ENCODE measurements around the gene TACC2.
"Not testable (repeated sequence)": the region's sequence is repeated elsewhere in the genome, so short reads cannot be mapped to it uniquely, and the experiment has no call there.

TACC2 gene

DNA sequence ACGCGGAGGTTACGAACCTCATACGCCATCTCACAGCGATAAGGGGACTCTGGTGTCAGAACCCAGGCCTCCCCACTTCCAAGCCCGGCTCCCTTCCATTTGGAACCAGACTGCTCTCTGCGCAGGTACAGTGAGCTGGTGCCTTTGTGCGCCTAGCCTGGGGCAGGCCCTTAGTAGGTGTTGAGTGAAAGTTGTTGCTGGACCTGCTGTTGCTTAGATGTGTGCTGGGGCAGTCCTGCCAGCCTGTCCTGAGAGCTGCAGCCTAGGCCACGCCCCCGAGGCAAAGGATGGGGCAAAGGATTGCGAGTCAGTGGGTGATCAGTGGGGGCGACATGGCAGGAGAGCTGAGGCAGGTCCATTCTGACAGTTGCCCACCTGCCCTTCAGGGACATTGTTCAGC lies 209.7 kb downstream of the TACC2 start:
- DNase-seq: no peak

GRCh38 chr10:122199070-122199469 lies 210.1 kb downstream of the TACC2 start:
- DNase-seq: no peak

- DNase-seq: no peak
Measured at GRCh38 chr10:122199689-122200088, 210.7 kb downstream of the TACC2 start.

- no peak for DNase-seq
Measured at GRCh38 chr10:122201401-122201800, 212.4 kb downstream of the TACC2 start.

GRCh38 chr10:122203180-122203579 lies 214.2 kb downstream of the TACC2 start:
- not testable (repeated sequence) for DNase-seq

GRCh38 chr10:122204691-122205489 lies 215.9 kb downstream of the TACC2 start:
- DNase-seq: no peak

- peak; percentile 18 for DNase-seq
Measured at GRCh38 chr10:122206471-122207065, 217.6 kb downstream of the TACC2 start.

- no peak for DNase-seq
Measured at GRCh38 chr10:122207163-122207562, 218.2 kb downstream of the TACC2 start.

GRCh38 chr10:122207596-122207995 lies 218.6 kb downstream of the TACC2 start:
- no peak for DNase-seq

DNA sequence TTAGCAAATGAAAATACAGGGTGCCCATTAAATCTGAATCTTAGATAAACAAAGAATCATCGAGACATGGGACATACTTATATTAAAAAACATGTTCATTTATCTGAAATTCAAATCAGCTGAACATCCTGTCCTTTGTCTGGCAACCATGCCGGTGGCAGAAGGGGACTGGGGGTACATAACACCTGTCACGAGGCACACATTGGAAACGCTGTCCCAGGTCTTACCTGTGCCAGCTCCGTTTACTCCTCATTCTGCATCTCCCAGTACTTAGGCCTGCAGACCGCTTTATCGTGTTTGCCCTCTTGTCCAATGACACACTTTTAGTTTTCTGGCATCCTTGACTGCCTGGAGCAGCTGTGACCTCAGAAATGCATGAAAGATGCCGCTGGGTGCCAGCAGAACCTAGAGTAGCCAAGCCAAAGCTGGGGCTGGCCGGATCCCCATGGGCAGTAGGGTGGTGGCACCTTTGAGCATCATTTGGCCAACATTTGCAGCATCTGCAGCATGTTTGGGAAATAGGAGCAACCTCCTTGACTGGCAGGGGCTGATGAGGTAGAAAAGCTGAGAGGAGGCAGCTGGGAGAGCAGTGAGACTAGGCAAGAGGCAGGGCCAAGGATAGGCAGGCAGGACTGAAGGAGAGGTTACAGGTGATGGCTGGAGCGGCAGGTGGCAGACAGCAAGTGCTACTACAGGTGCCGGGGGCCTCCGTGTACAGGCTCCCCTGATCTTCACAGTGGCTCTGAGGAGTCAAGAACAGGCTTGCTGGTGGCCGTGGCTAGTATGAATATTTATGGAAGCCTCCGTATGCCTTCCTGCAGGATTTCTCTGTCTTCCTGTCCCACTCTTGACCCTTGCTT lies 219.8 kb downstream of the TACC2 start:
- DNase-seq: no peak

GRCh38 chr10:122210481-122211265 lies 221.7 kb downstream of the TACC2 start:
- no peak for DNase-seq

DNA sequence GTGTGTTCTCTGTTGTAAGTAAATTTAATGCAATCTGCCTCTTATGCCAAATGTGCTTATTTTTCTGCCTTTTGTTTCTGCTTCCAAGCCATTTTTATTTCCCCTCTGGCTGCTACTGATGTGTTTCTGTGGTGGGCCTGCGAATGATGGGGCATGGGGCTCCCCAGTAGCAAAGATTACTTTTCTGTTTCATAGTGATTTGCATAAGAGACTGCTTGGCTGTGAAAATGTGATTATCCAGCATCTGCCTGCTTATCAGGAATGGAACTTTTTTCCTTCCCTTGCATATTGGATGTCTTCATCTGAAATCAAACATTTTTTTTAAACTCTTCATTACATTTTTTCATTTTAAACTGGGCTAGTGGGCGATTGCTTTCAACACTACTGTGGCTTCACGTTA lies 224.4 kb downstream of the TACC2 start:
- DNase-seq: no peak

GRCh38 chr10:122213766-122214165 lies 224.8 kb downstream of the TACC2 start:
- DNase-seq: no peak

- DNase-seq: no peak
Measured at GRCh38 chr10:122216047-122216446, 227.1 kb downstream of the TACC2 start.

DNA sequence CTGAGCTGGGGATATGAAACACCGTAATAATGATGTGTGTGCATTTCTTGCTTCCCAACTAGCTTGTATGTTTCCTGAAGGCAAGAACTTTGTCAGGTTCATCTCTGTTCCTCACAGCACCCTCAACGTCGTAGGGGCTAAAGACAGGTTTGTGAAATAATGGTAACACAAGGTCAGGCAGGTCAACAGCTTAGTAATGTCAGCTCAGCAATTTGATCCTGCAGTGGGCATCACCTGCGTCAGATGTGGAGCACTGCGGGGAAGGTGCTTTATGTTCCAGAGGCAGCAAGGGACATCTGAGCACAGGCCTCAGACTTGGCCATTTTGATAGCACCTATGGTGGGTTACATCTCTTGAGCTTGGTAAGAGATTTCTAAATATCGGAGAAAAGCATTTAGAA lies 230.4 kb downstream of the TACC2 start:
- DNase-seq: no peak

- no peak for DNase-seq
Measured at GRCh38 chr10:122220736-122221135, 231.8 kb downstream of the TACC2 start.

DNA sequence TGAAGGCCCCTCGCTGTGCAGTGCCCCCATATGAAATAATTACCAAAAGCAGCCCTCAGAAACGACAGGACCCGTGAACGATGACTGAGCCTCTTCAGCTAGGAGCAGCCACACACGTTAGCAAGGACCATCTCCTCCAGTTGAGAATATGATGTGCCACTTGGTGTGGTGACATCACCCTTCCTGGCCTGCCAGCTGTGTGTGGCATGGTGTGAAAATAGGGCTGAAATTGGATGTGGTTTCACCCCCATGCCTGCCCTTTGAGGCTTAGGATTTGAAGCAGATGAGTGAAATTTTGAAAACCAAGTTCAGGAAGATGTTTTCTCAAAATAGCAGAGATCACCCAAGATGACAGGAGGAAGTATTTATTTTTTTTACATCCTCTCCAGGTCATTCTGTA lies 233.0 kb downstream of the TACC2 start:
- no peak for DNase-seq

DNA sequence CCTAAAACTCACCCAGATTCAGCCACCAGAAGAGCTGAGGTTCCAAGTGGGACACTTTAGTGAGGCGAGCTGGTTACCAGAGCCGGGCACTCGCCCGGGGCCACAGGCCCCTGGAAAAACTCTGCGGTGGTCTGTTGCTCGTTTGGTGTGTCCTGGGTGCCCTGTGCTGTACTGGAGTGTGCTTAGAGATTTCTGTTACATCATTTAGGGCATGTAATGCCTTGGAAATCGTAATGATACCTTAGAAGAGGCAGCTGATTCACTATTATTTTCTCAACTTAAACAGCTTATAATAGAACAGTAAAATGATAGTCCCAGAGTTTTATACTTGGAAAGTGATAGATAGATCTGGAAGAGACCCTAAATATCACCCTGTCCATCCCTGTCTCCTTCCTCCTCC lies 233.7 kb downstream of the TACC2 start:
- no peak for DNase-seq

GRCh38 chr10:122224159-122224558 lies 235.2 kb downstream of the TACC2 start:
- DNase-seq: no peak

DNA sequence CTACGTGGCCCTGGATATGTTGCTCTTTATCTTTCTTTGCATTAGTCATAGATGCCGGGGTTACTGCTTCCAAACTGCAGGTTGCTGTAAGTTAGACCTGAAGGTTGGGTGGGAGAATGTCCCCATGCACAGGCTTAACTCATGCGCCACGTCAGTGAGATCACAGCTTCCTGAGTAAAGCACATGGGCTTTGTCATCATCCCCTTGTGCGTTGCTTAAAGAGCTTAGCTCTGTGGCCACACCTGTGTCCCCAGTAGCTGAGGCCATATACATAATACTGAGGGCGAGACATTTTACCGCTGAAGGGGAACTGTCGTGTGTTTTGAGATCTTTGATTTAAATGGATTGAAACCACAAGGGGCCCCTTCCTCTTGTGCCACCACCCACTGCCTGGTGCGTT lies 236.4 kb downstream of the TACC2 start:
- DNase-seq: no peak

DNA sequence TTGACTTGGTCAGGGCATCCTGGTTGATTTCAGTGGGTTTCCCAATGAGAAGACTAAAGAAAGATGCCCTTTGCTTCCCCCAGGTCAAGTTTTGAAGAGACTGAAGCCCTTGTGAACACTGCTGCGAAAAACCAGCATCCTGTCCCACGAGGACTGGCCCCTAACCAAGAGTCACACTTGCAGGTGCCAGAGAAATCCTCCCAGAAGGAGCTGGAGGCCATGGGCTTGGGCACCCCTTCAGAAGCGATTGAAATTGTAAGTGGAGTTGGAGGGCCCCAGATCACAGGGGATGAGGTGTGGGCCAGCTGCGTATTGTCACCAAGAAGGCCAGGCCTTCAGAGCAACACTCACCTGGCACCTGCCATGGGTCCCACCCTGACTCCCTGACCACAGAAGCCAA lies 238.8 kb downstream of the TACC2 start:
- DNase-seq: no peak

GRCh38 chr10:122229666-122230065 lies 240.7 kb downstream of the TACC2 start:
- DNase-seq: no peak

GRCh38 chr10:122230222-122230621 lies 241.3 kb downstream of the TACC2 start:
- DNase-seq: no peak

Data from HCEC 1CT (cell line).